Esophagus squamous epithelium (tissue), 5 donors: ENCODE results near the gene NPTXR. TPM values are rescaled to one million over a fixed set of nuclear protein-coding genes. Genes with fewer than 3 reads are reported as not detected.
A peak's percentile ranks its signal among the peaks of the same experiment; 100 is the strongest.

Experiments used
- DNase-seq: peaks from one replicate; lab custom pipeline; 2025; lab: John Stamatoyannopoulos, UW
- H3K27ac ChIP-seq, 4 donors: fragments of 200-600 bp; sonication (generic); one replicate each; pipeline ENCODE4 v1.5.1; 2016 to 2019; ENCODE audit warnings: mild to moderate bottlenecking in 1 of 4
- H3K27me3 ChIP-seq, 4 donors: fragments of 200-600 bp; sonication (generic); 1 replicate in 3 of 4; 2 replicates in 1 of 4; pipeline versions ENCODE4 v1.5.1 to v1.6.0; 2017 to 2021; ENCODE audit warnings: antibody characterized with exemption in 1 of 4
- H3K36me3 ChIP-seq, 3 donors: fragments of 200-600 bp; sonication (generic); one replicate each; pipeline ENCODE4 v1.5.1; 2016 to 2019
- H3K4me1 ChIP-seq, 3 donors: fragments of 200-600 bp; sonication (generic); one replicate each; pipeline ENCODE4 v1.5.1; 2017 to 2019
- H3K4me3 ChIP-seq, 4 donors: fragments of 200-600 bp; sonication (generic); 1 replicate in 3 of 4; 2 replicates in 1 of 4; pipeline ENCODE4 v1.5.1; 2016 to 2019; ENCODE audit warnings: mild to moderate bottlenecking in 2 of 4, moderate library complexity in 1 of 4
- H3K9me3 ChIP-seq, 3 donors: fragments of 200-600 bp; sonication (generic); one replicate each; pipeline ENCODE4 v1.5.1; 2016 to 2019
- POLR2A ChIP-seq, 4 donors: fragments of 450-650 bp; IDR thresholded peaks; one replicate each; pipeline ENCODE4 v1.6.1; 2017; ENCODE audit warnings: antibody characterized with exemption in 4 of 4, mild to moderate bottlenecking in 4 of 4, moderate library complexity in 3 of 4
- WGBS, 2 donors: methylation state at CpG; one replicate each; pipeline ENCODE4 v1.1.5; 2018; 5-methylcytosine and 5-hydroxymethylcytosine counted together
- intact Hi-C: fragments of 100-400 bp; cut with DNase I; formaldehyde crosslinking; loops from one replicate; pipeline ENCODE4 v1.15.0; 2022
- total RNA-seq, 4 donors: library from RNA; depleted of rRNA; stranded (reverse); fragments of >200 nt; gene quantifications; one replicate each; pipeline ENCODE4 v1.1.0, GENCODE V29; 2016
- TF ChIP-seq, protein P1 (sequence below), 6 experiments: fragments of 450-650 bp in 4 of 6; fragments of 200-600 bp in 2 of 6; sonication (generic) in 2 of 6; IDR thresholded peaks; one replicate each; pipeline ENCODE4 v1.5.1; 2016 to 2019; ENCODE audit warnings: antibody characterized with exemption in 6 of 6, mild to moderate bottlenecking in 4 of 6, moderate library complexity in 4 of 6
- donor health status: DM: yes; HTN: yes; CAD: no.

Gene NPTXR
- total RNA-seq, 4 donors from 2014 or later = 0.26 to 2.3 (median 0.63) TPM

DNA sequence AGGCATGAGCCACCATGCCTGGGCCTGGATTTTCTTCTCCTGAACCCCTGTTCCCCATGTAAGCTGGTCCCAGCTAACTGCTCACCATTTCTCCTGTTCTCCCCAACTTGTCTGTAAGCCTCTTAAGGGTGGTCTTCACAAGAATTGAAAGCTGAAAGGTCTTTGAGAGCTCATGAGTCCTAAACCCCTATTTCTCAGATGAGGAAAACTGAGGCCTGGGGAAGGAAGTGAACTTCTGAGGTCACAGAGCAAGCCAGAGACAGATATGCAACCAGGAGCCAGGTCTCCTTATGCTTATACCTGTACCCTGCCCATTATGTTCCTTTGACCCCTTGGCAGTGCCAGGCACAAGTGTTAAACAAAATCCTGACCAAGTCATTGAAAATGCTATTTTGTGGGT, 16.3 kb downstream of the NPTXR start:
- Histone ChIP-seq H3K4me1 (no peaks in the 10 kb centered on the region), H3K36me3 (no peaks in the 10 kb centered on the region), H3K27me3 (no peaks in the 10 kb centered on the region), H3K4me3 (no peak overlapping the region), H3K9me3 (no peaks in the 10 kb centered on the region), H3K27ac (no peak overlapping the region)
- TF ChIP-seq, protein P1, sequence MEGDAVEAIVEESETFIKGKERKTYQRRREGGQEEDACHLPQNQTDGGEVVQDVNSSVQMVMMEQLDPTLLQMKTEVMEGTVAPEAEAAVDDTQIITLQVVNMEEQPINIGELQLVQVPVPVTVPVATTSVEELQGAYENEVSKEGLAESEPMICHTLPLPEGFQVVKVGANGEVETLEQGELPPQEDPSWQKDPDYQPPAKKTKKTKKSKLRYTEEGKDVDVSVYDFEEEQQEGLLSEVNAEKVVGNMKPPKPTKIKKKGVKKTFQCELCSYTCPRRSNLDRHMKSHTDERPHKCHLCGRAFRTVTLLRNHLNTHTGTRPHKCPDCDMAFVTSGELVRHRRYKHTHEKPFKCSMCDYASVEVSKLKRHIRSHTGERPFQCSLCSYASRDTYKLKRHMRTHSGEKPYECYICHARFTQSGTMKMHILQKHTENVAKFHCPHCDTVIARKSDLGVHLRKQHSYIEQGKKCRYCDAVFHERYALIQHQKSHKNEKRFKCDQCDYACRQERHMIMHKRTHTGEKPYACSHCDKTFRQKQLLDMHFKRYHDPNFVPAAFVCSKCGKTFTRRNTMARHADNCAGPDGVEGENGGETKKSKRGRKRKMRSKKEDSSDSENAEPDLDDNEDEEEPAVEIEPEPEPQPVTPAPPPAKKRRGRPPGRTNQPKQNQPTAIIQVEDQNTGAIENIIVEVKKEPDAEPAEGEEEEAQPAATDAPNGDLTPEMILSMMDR (IDR thresholded peaks at IDR 0.05) = no peak
- TF ChIP-seq POLR2A (IDR thresholded peaks at IDR 0.05) = no peak
- intact Hi-C loops = no loop called here
- no peak for DNase-seq

DNA sequence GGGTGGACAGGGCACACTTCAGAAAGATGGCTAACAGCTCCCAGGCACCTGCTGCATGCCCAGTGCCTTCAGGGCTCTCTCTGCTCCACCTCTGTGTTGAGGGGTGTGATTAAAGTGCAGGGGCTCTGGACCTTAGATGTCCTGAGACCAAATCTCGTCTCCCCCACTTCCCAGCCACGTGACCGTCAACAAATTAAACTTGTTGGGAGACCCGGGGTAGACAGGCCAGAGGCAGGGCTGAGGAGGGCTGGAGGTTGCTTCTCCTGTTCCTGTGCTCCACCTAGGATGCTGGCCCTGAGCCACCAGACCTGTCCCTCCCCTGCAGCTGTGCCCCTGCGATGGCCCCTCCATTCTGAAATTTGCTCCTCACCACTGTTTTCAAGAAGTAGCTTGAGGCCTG, 17.0 kb downstream of the NPTXR start:
- Histone ChIP-seq H3K36me3 (no peaks in the 10 kb centered on the region), H3K4me1 (no peaks in the 10 kb centered on the region), H3K27ac (no peak overlapping the region), H3K9me3 (no peaks in the 10 kb centered on the region), H3K27me3 (no peaks in the 10 kb centered on the region), H3K4me3 (no peak overlapping the region)
- no peak for TF ChIP-seq POLR2A (IDR thresholded peaks at IDR 0.05)
- TF ChIP-seq, protein P1 (IDR thresholded peaks at IDR 0.05) = no peak
- WGBS, 2 donors = 67 to 73% methylated on average over 2 to 4 of the region's 5 CpGs
- no peak for DNase-seq
- intact Hi-C loops = no loop called here

GRCh38 chr22:38826386-38826785, 17.4 kb downstream of the NPTXR start:
- WGBS, 2 donors = 67 to 90% methylated on average over 3 to 13 of the region's 16 CpGs
- H3K36me3 ChIP-seq = no peaks in the 10 kb centered on the region
- H3K27ac ChIP-seq = no peak overlapping the region
- no peak overlapping the region for H3K4me3 ChIP-seq
- H3K4me1 ChIP-seq = no peaks in the 10 kb centered on the region
- no peaks in the 10 kb centered on the region for H3K9me3 ChIP-seq
- DNase-seq = no peak
- TF ChIP-seq, protein P1 (IDR thresholded peaks at IDR 0.05) = no peak
- no peak for TF ChIP-seq POLR2A (IDR thresholded peaks at IDR 0.05)
- no peaks in the 10 kb centered on the region for H3K27me3 ChIP-seq
- intact Hi-C loops = no loop called here

GRCh38 chr22:38824585-38824984, 19.2 kb downstream of the NPTXR start:
- DNase-seq = no peak
- 3 to 8% methylated on average over 4 of the region's 4 CpGs for WGBS, 2 donors
- intact Hi-C loops = no loop called here

DNA sequence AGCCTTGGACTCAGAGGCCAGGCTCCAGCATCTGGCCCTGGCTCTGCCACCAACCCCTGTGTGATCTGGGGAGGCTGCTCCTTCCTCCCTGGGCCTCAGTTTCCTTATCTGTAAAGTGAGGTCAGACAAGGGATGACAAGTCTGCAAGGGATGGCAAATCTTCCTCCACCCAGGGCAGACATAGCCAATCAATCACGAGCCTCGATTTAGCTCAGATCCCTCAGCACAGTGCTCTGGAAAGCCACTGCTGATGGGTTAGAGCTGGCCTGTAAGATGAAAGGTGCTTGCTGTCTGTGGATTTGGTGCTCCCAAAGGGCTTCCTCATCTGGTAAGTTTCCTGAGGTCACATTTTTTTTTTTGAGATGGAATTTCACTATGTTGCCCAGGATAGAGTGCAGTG, 20.2 kb downstream of the NPTXR start:
- Histone ChIP-seq H3K27ac (no peak overlapping the region), H3K9me3 (no peaks in the 10 kb centered on the region), H3K4me1 (no peaks in the 10 kb centered on the region), H3K36me3 (no peaks in the 10 kb centered on the region), H3K27me3 (peaks cover 0 to 3% (median 0%) of the 10 kb centered on the region in 4 donors), H3K4me3 (no peak overlapping the region)
- TF ChIP-seq POLR2A (IDR thresholded peaks at IDR 0.05) = no peak
- TF ChIP-seq, protein P1 (IDR thresholded peaks at IDR 0.05) = no peak
- 49 to 69% methylated on average over 2 of the region's 2 CpGs for WGBS, 2 donors
- DNase-seq = no peak
- intact Hi-C loops = no loop called here

More at GRCh38 chr22:38824585-38824984, 19.2 kb downstream of the NPTXR start:
- Histone ChIP-seq H3K4me1 (no peaks in the 10 kb centered on the region), H3K27me3 (no peaks in the 10 kb centered on the region), H3K4me3 (no peak overlapping the region), H3K9me3 (no peaks in the 10 kb centered on the region), H3K36me3 (no peaks in the 10 kb centered on the region), H3K27ac (no peak overlapping the region)
- TF ChIP-seq, protein P1 (IDR thresholded peaks at IDR 0.05) = peak in 1 of 6 experiments; percentile 18
- no peak for TF ChIP-seq POLR2A (IDR thresholded peaks at IDR 0.05)
